Hematopoietic multipotent progenitor cell treated with erythropoietin and hydrocortisone succinate and interleukin-3 and kit ligand, for 8 days (in vitro differentiated cells): ENCODE data around the gene DCUN1D2.

Experiments
- DNase-seq: peaks from one replicate; pipeline ENCODE4 v3.0.0-alpha.2; 2015

The DCUN1D2 gene

DNA sequence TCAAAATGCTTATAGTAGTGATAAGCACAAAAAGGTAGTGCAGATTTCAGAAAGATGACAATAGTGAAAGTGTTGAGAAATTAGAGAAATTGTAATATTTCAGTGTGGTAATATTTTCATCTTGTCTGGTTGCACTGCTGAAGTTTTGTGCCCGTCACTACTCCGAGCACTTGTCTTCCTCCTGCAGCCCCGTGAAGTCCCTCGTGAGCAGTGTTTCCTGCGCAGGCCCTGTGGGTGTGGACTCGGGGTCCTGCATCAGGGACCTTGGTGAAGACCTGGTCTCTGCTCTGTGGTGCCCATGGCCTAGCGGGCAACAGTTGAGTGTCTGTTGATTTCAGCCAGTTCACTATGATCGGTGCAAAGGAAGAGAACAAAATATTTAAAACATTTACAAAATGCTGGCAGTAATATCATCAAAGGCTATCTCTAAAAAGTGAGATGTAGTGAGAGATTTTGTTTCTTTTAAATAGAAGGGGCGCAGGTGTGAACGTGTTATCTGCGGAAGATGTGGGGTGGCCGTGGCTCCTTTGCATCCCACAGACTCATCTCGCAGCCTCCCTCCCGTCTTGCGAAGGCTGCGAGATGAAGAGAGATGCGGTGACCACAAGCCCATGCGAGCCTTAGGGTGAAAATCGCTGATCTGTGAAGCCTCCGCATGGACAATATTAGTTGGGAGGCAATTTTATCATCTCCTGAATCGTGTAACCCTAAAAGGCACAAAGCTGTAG, 27.7 kb upstream of the DCUN1D2 start:
- no peak for DNase-seq

GRCh38 chr13:113514847-113515246, 24.3 kb upstream of the DCUN1D2 start:
- DNase-seq: no peak

- DNase-seq: no peak
These were observed 23.2 kb upstream of the DCUN1D2 start for GRCh38 chr13:113513761-113514160.

- no peak for DNase-seq
These were observed 20.9 kb upstream of the DCUN1D2 start for GRCh38 chr13:113511361-113511760.

- DNase-seq: no peak
These were observed 20.4 kb upstream of the DCUN1D2 start for GRCh38 chr13:113510871-113511270.

- no peak for DNase-seq
These were observed 19.5 kb upstream of the DCUN1D2 start for GRCh38 chr13:113509989-113510388.

DNA sequence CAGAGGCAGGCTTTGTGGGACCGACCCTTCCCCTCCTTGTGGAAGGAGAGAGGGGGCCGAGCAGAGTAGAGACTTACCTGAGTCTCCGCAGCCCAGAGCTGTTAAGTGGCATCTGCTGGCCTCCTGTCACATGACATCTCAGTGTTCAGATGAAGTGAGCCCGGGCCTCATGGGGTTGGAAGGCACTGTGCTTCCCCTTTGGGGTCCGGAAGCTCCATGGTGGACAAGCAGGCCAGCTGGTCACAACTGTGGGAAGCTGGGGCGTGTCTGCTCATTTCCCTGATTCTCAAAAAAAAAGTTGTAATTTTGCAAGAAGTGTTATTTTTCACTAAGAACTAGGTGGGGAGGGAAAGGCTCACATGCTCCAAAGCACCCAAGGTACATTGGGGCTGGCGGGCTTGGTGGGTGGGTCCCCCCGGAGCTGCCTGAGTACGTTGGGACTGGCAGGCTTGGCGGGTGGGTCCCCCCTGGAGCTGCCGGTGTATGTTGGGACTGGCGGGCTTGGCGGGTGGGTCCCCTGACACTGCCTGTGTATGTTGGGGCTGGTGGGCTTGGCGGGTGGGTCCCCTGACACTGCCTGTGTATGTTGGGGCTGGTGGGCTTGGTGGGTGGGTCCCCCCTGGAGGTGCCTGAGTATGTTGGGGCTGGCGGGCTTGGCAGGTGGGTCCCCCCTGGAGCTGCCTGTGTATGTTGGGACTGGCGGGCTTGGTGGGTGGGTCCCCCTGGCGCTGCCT, 18.2 kb upstream of the DCUN1D2 start:
- no peak for DNase-seq

- no peak for DNase-seq
These were observed 17.2 kb upstream of the DCUN1D2 start for GRCh38 chr13:113507505-113508345.

DNA sequence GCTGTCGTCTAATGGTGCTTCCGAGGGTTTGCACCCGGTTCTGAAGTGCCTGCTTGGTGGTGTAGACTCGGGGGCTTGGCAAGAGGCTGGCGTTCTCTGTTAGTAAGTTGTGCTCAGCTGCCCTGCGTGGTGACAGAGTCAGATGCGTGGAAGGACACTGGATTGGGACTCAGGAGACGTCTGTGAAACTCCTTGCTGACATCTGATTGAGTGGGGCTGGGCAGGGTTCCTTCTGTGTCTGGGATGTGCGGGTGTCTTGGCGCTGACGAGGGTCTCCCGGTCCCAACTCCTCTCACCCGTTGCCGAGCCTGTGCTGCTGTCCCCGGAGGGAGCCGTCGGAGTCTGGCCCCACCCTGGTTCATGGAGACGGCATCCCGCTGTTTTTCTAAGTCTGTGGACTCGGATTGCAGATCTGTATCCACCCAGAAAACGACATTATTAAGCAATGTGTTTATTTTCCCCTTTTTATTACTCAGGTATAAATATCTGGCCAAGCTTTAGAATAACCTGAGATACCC, 16.4 kb upstream of the DCUN1D2 start:
- DNase-seq: no peak

DNA sequence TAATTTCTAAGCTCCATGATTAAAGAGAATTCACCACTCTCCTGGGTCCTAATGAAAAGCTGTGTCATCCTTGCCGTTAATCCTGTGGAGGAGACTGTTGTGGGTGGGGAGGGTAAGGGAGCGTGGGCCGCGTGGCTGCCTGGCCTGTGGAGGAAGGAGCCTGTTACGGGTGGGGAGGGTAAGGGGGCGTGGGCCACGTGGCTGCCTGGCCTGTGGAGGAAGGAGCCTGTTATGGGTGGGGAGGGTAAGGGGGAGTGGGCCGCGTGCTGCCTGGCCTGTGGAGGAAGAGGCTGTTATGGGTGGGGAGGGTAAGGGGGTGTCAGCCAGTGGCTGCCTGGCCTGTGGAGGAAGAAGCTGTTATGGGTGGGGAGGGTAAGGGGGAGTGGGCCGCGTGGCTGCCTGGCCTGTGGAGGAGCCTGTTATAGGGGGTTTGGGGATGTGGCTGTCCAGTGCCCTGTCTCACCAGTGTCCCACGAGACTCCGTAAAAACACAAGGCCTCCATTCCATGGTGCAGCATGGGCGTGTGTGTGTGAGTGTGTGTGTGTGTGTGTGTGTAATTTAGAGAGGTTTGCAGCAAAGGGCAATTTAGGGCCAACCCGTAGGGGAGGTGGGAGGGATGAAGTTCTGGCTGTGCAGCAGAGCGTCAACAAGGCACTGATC, 15.6 kb upstream of the DCUN1D2 start:
- peak; percentile 74 for DNase-seq

- DNase-seq: no peak
These were observed 12.2 kb upstream of the DCUN1D2 start for GRCh38 chr13:113502686-113503085.

DNA sequence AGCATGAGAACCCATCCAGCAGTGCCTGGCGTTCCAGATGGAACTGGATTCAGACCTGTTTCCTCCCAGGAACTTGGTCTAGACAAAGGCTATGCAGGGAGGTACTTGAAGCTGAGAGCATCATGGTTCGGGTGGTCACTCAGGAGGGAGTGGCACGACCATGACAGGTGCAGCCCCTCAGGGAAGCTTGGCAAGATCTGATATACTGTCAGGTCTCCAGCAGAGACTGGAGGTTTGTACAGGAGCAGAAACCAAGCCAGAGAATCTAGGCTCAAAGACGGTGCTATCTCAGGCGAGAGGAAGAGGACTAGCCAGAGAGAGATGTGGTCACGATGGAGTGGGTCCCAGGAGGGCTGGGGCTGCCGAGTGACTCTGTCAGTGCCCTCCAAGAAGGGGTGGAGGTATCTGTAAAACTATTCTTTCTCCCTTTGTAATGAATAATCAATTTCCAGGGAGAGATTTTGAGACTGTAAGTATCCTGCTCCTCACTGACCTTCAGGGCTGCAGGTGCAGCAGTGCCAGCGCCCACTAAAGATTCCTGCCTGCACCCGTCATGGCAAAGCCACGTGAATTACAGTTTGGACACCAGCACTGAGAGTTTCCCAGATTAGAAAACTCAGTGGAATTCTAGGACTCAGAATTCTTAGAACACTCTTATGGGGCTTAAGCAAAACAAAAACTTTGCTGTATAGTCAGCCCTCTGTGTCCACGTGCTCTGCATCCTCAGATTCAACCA, 10.2 kb upstream of the DCUN1D2 start:
- no peak for DNase-seq

DNA sequence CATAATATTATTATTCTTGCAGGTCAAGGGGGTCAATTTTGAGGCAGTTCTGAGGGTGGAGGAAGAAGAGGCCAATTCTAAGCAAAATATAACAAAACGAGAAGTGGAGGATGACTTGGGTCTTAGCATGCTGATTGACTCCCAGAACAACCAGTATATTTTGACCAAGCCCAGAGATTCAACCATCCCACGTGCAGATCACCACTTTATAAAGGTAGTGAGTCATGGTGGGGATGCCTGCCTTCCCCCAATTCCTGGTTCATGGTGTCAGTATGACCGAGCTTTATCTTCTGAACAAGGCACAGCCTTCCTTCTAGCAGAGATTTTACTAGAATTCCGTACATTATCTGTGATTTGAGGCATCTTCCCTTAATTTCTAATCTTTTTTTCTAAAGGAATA, 9.4 kb upstream of the DCUN1D2 start:
- no peak for DNase-seq

GRCh38 chr13:113498905-113499304, 8.4 kb upstream of the DCUN1D2 start:
- peak; percentile 58 for DNase-seq

GRCh38 chr13:113497217-113497616, 6.7 kb upstream of the DCUN1D2 start:
- no peak for DNase-seq

- DNase-seq: no peak
These were observed 5.1 kb upstream of the DCUN1D2 start for GRCh38 chr13:113495494-113496210.

DNA sequence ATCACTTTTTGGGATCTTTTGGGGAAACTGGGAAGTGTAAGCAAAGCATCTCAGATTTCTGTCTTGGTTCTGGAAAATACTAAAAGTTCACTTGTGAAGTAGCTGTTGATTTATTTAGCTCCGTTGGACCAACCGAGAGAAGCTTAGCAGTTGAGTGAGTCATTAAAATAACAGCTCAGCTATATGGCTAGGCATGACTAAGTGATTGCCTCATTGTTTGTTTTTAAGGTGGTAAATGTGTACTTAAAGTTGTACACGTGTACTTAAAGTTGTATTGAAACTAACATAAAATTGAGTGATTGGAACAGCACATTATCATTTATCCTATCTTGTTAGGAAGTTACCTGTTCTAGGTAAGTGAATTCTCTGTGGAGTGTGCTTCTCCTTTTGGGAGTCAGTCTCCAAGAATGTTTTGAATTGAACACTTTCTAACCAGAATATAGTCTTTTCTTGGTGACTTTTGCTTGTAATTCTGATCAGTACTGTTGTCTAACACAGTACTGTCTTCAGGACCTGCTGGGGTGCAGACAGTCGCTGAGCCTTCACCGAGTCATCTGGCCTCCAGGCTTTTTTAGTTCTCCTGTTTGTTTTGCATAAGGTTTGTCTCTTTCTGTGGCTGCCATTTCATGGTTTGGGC, 2.9 kb upstream of the DCUN1D2 start:
- peak; percentile 60 for DNase-seq

DNA sequence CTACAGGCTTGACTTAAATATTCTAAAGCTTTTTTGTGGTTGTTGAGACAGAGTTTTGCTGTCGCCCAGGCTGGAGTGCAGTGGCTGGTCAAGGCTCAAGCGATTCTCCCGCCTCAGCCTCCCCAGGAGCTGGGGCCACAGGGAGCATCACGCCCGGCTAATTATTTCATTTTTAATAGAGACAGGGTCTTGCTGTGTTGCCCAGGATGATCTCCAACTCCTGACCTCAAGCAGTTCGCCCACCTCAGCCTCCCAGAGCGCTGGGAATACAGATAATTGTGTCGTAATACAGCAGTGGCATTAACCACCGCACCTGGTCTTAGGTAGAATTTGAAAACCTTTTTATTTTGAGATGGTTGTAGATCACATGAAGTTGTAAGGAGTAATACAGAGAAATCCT, 1.5 kb upstream of the DCUN1D2 start:
- no peak for DNase-seq

DNA sequence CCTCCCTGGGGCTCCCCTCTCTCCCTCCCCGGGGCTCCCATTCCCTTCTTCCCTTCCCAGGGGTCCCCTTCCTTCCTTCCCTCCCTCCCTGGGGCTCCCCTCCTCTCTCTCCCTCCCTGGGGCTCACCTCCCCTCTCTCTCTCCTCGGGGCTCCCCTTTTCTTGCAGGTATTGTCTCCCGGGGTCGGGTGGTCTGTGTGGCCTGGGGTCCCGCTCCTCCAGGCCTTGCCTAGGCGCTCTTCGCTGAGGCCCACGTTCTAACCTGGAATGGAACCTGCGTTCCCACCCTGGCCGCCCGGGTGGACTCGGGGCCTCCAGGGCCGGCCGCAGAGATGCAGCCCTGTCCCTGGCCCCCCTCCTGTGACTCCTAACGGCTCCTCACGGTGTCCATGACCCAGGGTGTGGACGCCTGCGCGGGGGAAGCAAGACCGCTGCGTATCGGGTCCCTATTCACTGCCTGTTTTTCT, 940 bp upstream of the DCUN1D2 start:
- DNase-seq: peak; percentile 56
